NOMO-1 treated with DMSO at 0.1 percent for 48 hours (cell line): ENCODE results near the gene RPL36AL.
"Not testable (repeated sequence)": the region's sequence is repeated elsewhere in the genome, so short reads cannot be mapped to it uniquely, and the experiment has no call there.

ENCODE experiments used
- DNase-seq: peaks from one replicate; lab custom pipeline; 2025; ENCODE audit not compliant: unreplicated experiment; lab: John Stamatoyannopoulos, UW

The RPL36AL gene

GRCh38 chr14:49620182-49621113, at the start of gene RPL36AL, which contains the start of gene MGAT2:
RPL36AL (minus strand) TSS chr14:49620626; CDS start chr14:49619104, 1,522 bp downstream.
MGAT2 (plus strand) TSS chr14:49620799; CDS start chr14:49621269, 470 bp downstream.
- peak; percentile 96 for DNase-seq

- DNase-seq: no peak
These were observed 39.4 kb upstream of the RPL36AL start for GRCh38 chr14:49659526-49660455.

- not testable (repeated sequence) for DNase-seq
These were observed 37.1 kb upstream of the RPL36AL start for GRCh38 chr14:49657500-49657899.

GRCh38 chr14:49654511-49654910, 34.1 kb upstream of the RPL36AL start:
- DNase-seq: no peak

- DNase-seq: no peak
These were observed 33.1 kb upstream of the RPL36AL start for GRCh38 chr14:49653508-49653907.

GRCh38 chr14:49642163-49642562, 21.7 kb upstream of the RPL36AL start:
- DNase-seq: no peak

GRCh38 chr14:49641697-49642129, 21.3 kb upstream of the RPL36AL start:
- DNase-seq: no peak

GRCh38 chr14:49640540-49641417, 20.4 kb upstream of the RPL36AL start:
- DNase-seq: no peak

- no peak for DNase-seq
These were observed 17.2 kb upstream of the RPL36AL start for GRCh38 chr14:49637534-49638078.

- DNase-seq: no peak
These were observed 16.4 kb upstream of the RPL36AL start for GRCh38 chr14:49636866-49637265.

- DNase-seq: peak; percentile 54
These were observed 14.3 kb upstream of the RPL36AL start, which contains the start of gene DNAAF2 for GRCh38 chr14:49634547-49635334. DNAAF2 (minus strand) TSS chr14:49635244; CDS start chr14:49635149, 95 bp downstream.

GRCh38 chr14:49633640-49634546, 13.5 kb upstream of the RPL36AL start:
- DNase-seq: peak; percentile 92

GRCh38 chr14:49623941-49624839, 3.8 kb upstream of the RPL36AL start:
- no peak for DNase-seq

- DNase-seq: no peak
These were observed 3.0 kb upstream of the RPL36AL start for GRCh38 chr14:49623387-49623786.

- DNase-seq: no peak
These were observed 1.7 kb upstream of the RPL36AL start for GRCh38 chr14:49622022-49622607.

- DNase-seq: peak; percentile 68
These were observed 872 bp upstream of the RPL36AL start for GRCh38 chr14:49621114-49621881.
